Duodenal mucosa (tissue), 2 donors: ENCODE data around the gene MOV10L1.

ENCODE experiments used
- H3K27ac ChIP-seq: one replicate; pipeline ENCODE4 v1.7.0; 2013; ENCODE audit warnings: low read depth, low read length
- H3K27me3 ChIP-seq, 2 donors: one replicate each; pipeline ENCODE4 v1.7.0; 2013; ENCODE audit warnings: low read length in 2 of 2, control low read depth in 1 of 2; ENCODE audit not compliant: insufficient read depth in 2 of 2, control insufficient read depth in 1 of 2
- H3K36me3 ChIP-seq, 2 donors: one replicate each; pipeline ENCODE4 v1.7.0; 2013; ENCODE audit warnings: low read length in 2 of 2, control low read depth in 1 of 2; ENCODE audit not compliant: insufficient read depth in 2 of 2, control insufficient read depth in 1 of 2
- H3K4me1 ChIP-seq, 2 donors: one replicate each; pipeline ENCODE4 v1.7.0; 2013; ENCODE audit warnings: low read length in 2 of 2, control low read depth in 1 of 2; ENCODE audit not compliant: insufficient read depth in 2 of 2, control insufficient read depth in 1 of 2
- H3K4me3 ChIP-seq, 2 donors: one replicate each; pipeline ENCODE4 v1.7.0; 2013; ENCODE audit warnings: low read length in 2 of 2, low read depth in 1 of 2
- H3K9ac ChIP-seq, 2 donors: one replicate each; pipeline ENCODE4 v1.7.0; 2013; ENCODE audit warnings: low read length in 2 of 2, low read depth in 1 of 2
- H3K9me3 ChIP-seq, 2 donors: one replicate each; pipeline ENCODE4 v1.7.0; 2013; ENCODE audit warnings: low read length in 2 of 2, control low read depth in 1 of 2; ENCODE audit not compliant: control insufficient read depth in 1 of 2

Gene MOV10L1

DNA sequence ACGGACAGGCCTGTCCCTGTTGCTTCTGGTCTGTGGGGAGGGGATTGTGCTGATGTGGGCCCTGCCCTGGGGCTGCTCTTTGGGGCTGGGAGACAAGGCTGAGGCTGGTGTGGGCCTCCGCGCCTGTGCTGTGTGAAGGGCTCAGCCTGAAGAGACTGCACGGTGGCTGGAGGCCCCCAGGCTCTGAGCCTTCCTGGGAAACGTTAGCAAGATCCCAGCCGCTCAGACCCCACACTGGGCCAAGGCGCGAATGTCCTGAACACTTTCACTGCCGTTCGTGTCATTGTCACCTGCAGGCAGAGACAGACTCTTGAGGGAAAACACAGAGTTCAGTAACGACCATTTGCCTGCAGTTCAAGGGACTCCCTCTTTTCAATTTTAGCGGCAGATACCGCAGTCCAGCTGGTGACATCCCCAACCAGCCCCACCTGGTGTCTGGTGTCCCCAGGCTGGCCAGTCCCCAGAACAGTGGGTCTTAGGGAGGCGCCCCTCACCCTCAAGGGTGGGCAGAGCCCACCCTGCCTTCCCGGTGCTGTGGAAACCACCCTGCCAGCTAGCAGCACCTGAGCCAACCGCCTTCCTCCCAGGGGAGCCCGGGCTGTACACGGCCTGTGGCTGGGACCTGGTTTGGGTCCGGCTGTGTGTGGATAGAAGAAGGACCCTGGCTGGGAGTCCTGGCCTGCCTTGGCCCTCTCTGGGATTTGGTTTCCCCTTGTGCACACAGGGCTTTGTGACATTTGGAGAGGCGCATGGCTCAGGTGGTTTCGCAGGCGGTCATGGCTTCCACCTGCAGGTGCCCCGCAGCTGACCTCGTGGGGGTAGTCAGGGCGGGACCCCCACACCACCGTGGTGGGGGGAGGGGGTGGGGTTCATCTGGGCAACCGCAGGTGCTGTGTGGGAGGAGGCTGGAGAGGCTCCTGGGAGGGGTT is 86.4 kb downstream of the MOV10L1 start:
- peaks cover 7% of the 10 kb centered on the region in 2 donors for H3K27me3 ChIP-seq

GRCh38 chr22:50176850-50177536 is 87.2 kb downstream of the MOV10L1 start:
- no peak overlapping the region for H3K27ac ChIP-seq
- H3K27me3 ChIP-seq, result peaks cover 0 to 7% of the 10 kb centered on the region in 2 donors
- H3K4me1 ChIP-seq, result peaks cover 4 to 8% of the 10 kb centered on the region in 2 donors
- H3K36me3 ChIP-seq, result no peaks in the 10 kb centered on the region
- no peak overlapping the region for H3K4me3 ChIP-seq
- no peak overlapping the region for H3K9ac ChIP-seq
- no peaks in the 10 kb centered on the region for H3K9me3 ChIP-seq

More for the DNA sequence above, 86.4 kb downstream of the MOV10L1 start:
- no peaks in the 10 kb centered on the region for H3K9me3 ChIP-seq
- H3K9ac ChIP-seq, result no peak overlapping the region
- H3K36me3 ChIP-seq, result no peaks in the 10 kb centered on the region
- H3K4me3 ChIP-seq, result no peak overlapping the region
- peaks cover 4 to 13% of the 10 kb centered on the region in 2 donors for H3K4me1 ChIP-seq
- H3K27ac ChIP-seq, result no peak overlapping the region

DNA sequence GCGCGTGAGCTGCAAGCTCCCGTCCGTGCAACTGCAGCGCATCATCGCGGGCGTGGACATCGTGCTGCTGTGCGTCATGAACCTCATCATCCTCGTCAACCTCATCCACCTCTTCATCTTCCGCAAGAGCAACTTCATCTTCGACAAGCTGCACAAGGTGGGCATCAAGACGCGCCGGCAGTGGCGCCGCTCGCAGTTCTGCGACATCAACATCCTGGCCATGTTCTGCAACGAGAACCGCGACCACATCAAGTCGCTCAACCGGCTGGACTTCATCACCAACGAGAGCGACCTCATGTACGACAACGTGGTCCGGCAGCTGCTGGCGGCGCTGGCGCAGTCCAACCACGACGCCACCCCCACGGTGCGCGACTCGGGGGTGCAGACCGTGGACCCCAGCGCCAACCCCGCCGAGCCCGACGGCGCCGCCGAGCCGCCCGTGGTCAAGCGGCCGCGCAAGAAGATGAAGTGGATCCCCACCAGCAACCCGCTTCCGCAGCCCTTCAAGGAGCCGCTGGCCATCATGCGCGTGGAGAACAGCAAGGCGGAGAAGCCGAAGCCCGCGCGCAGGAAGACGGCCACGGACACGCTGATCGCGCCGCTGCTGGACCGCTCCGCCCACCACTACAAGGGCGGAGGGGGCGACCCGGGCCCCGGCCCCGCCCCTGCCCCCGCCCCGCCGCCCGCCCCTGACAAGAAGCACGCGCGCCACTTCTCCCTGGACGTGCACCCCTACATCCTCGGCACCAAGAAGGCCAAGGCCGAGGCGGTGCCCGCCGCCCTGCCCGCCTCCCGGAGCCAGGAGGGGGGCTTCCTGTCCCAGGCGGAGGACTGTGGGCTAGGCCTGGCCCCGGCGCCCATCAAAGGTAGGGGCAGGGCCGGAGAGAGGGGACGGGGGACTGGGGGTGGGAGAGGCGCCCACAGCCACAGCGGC is 88.0 kb downstream of the MOV10L1 start:
- Histone ChIP-seq H3K27ac (no peak overlapping the region), H3K4me3 (no peak overlapping the region), H3K9me3 (no peaks in the 10 kb centered on the region), H3K9ac (no peak overlapping the region), H3K4me1 (peaks cover 4 to 6% of the 10 kb centered on the region in 2 donors), H3K27me3 (peaks cover 0 to 7% of the 10 kb centered on the region in 2 donors), H3K36me3 (no peaks in the 10 kb centered on the region)

GRCh38 chr22:50178471-50178864 is 88.7 kb downstream of the MOV10L1 start:
- H3K4me3 ChIP-seq, result no peak overlapping the region
- no peak overlapping the region for H3K9ac ChIP-seq
- no peaks in the 10 kb centered on the region for H3K9me3 ChIP-seq
- H3K27ac ChIP-seq, result no peak overlapping the region
- peaks cover 0 to 7% of the 10 kb centered on the region in 2 donors for H3K27me3 ChIP-seq
- no peaks in the 10 kb centered on the region for H3K36me3 ChIP-seq
- H3K4me1 ChIP-seq, result peaks cover 4 to 6% of the 10 kb centered on the region in 2 donors

GRCh38 chr22:50178871-50179869 is 89.4 kb downstream of the MOV10L1 start:
- Histone ChIP-seq H3K4me3 (no peak overlapping the region), H3K9ac (no peak overlapping the region), H3K4me1 (peaks cover 4 to 10% of the 10 kb centered on the region in 2 donors), H3K27ac (no peak overlapping the region), H3K36me3 (no peaks in the 10 kb centered on the region), H3K9me3 (no peaks in the 10 kb centered on the region), H3K27me3 (peaks cover 0 to 7% of the 10 kb centered on the region in 2 donors)

DNA sequence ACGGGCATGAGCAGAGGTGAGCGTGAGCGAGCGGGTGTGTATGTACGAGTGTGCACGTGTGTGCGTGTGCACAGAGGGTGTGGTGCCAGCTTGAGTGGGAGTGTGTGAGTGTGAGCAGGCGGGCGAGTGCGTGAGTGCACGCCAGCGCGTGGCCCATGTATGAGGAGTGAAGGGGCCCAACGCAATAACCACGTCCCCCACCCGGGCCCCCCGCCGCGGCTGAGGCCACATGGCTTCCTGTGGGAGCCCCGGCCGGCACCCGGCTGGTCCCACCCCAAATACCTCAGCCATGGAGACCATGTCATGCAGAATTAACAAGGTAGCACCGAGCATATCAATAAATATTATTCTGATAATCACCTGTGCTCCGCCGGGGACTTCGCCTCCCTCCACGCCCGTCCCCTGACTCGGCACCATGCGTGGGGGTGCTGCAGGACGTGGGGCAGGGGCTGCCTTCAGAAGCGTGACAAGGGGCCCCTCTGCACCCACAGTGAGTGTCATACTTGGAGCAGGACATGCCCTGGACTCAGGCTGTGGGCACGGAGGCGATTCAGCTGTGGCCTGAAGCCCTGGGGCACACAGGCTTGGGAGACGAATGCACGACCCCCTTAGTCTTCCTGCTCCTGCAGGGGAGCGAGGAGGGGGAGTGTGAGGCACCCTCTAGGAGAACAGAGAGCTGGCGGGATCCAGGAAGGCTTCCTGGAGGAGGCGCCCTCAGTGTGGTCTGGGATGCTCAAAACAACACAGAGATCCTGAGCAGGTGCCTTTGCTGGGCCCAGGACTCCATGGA is 90.3 kb downstream of the MOV10L1 start:
- Histone ChIP-seq H3K27ac (no peak overlapping the region), H3K9me3 (no peaks in the 10 kb centered on the region), H3K36me3 (no peaks in the 10 kb centered on the region), H3K9ac (no peak overlapping the region), H3K4me3 (no peak overlapping the region), H3K4me1 (peaks cover 6 to 16% of the 10 kb centered on the region in 2 donors), H3K27me3 (peaks cover 0 to 7% of the 10 kb centered on the region in 2 donors)

- Histone ChIP-seq H3K27me3 (peaks cover 0 to 7% of the 10 kb centered on the region in 2 donors), H3K27ac (no peak overlapping the region), H3K9me3 (no peaks in the 10 kb centered on the region), H3K4me3 (no peak overlapping the region), H3K4me1 (peaks cover 9 to 20% of the 10 kb centered on the region in 2 donors), H3K9ac (no peak overlapping the region), H3K36me3 (no peaks in the 10 kb centered on the region)
Measured at GRCh38 chr22:50180727-50181521, 91.1 kb downstream of the MOV10L1 start.
